AG04449 (cell line): ENCODE data around the gene NFIA.

ENCODE experiments used
- CTCF ChIA-PET: fragments of 350-600 bp; formaldehyde crosslinking; extraction: SDS; loops from one replicate; lab custom pipeline; 2021; ENCODE audit warnings: antibody characterized with exemption; lab: Yijun Ruan, JAX
- POLR2A ChIA-PET: fragments of 400-600, 350-600 bp; formaldehyde crosslinking; extraction: SDS; loops from one replicate; lab custom pipeline; 2020; ENCODE audit warnings: antibody characterized with exemption, inconsistent platforms; lab: Yijun Ruan, JAX
- DNase-seq: peaks from one replicate; pipeline ENCODE4 v3.0.0-alpha.2; 2010; ENCODE audit warnings: low read depth, low spot score
- H3K4me3 ChIP-seq: 2 replicates; pipeline ENCODE4 v1.5.1; 2011; ENCODE audit warnings: low read depth, mild to moderate bottlenecking, control low read depth, low read length
- TF ChIP-seq, protein P1 (sequence below): IDR thresholded peaks from one replicate; pipeline ENCODE4 v1.5.1; 2011; ENCODE audit warnings: mild to moderate bottlenecking, moderate library complexity, low read length, control low read depth, inconsistent platforms; ENCODE audit not compliant: insufficient read depth; ENCODE audit errors: missing control alignments

NFIA gene

DNA sequence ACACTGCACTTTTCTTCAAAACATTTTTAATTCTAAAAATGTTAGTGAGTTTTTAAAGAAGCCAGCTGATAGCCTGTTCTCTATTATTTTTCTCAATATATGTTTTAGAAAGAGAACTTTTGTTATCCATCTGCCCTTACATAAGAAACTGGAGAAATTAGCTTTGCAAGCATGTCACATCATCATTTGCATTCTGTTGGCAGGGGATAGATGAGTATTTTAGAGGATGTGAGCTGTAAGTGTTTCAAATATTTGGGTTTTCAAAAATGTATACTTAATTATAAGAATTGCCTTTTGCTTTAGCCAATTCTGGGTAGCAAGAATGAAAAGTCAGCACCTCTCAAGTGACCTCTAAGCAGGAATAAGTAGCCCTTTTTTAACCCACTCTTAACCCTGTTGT lies 7.4 kb downstream of the NFIA start:
- ChIA-PET POLR2A (no interaction called here), CTCF (interaction anchor here (1.6 kb wide), 1 partner anchor 10 kb away, joined by 7 read pairs; no protein-coding TSS in a partner anchor)
- H3K4me3 ChIP-seq = no peak overlapping the region
- DNase-seq = no peak
- TF ChIP-seq, protein P1, sequence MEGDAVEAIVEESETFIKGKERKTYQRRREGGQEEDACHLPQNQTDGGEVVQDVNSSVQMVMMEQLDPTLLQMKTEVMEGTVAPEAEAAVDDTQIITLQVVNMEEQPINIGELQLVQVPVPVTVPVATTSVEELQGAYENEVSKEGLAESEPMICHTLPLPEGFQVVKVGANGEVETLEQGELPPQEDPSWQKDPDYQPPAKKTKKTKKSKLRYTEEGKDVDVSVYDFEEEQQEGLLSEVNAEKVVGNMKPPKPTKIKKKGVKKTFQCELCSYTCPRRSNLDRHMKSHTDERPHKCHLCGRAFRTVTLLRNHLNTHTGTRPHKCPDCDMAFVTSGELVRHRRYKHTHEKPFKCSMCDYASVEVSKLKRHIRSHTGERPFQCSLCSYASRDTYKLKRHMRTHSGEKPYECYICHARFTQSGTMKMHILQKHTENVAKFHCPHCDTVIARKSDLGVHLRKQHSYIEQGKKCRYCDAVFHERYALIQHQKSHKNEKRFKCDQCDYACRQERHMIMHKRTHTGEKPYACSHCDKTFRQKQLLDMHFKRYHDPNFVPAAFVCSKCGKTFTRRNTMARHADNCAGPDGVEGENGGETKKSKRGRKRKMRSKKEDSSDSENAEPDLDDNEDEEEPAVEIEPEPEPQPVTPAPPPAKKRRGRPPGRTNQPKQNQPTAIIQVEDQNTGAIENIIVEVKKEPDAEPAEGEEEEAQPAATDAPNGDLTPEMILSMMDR = no peak

DNA sequence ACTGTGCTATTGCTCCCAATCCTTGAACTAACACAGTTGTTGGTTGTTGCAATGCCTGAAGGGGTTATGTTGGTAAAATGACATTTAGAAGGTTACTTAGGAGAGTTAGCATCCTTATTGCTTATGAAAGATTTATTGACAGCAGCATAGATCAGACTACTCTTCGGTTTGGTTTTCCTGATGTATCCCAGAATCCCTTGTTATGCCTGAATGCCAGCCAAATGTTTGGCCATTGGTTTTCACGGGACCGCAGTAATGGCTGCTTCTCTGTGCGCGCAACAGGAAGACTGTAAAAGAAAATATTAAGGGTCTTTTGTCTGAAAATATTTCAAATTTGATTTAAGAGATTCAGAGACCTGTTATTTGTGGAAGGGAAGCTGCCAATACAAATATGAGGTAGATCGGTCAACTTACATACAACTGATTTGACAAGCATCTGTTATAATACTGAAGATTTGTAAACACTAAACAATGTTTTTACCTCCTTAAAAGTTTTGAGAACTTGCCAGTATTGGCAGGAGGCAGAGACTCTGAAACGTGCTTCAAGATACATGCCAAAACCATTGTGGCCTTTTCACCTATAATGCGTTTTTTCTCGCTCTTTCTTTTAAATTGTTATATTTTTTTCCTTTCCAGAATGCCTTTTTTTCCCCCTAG lies 8.3 kb downstream of the NFIA start:
- no peak overlapping the region for H3K4me3 ChIP-seq
- TF ChIP-seq, protein P1 = no peak
- ChIA-PET CTCF (no interaction called here), POLR2A (no interaction called here)
- no peak for DNase-seq

DNA sequence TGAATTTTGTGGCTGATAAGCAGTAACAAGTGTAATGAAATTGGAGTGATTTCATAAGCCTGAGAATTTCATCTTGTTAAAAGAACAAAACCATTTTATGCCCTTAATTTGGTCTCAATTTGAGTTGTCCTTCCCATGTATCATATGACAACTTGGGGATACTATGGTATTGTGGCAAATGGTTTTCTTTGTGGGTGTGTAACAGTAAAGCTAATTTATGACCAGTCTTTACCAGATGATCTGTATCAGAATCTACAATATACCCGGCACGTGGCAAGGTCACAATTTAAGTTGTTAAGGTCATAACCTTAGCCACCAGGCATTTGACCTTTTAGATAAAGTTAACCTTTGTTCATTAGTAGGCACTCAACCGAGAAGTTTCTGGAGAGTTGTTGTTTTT lies 9.1 kb downstream of the NFIA start:
- CTCF ChIA-PET = interaction anchor here (0.6 kb wide), 1 partner anchor 242 kb away, joined by 3 read pairs; no protein-coding TSS in a partner anchor
- no peak overlapping the region for H3K4me3 ChIP-seq
- POLR2A ChIA-PET = no interaction called here
- TF ChIP-seq, protein P1 = no peak
- DNase-seq = no peak

DNA sequence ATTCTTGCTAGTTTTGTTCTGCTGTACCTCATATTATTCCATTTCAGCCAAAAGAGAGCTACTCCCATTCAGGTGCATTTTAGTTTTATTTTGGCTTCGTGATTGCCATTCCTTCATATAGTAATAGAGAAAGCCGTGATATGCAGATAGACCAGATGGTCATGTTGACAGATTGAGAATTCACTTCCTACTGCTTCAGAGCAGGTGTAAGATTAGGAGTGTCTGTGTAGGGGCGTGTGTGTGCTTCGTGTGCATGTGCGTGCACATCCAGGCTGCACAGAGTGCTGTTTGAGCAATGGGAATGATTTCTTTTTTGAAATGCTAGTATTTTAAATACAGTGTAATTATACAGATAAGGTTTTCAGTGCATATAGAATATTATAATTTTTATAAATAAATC lies 10.3 kb downstream of the NFIA start:
- POLR2A ChIA-PET = no interaction called here
- no peak overlapping the region for H3K4me3 ChIP-seq
- DNase-seq = no peak
- TF ChIP-seq, protein P1 = no peak
- CTCF ChIA-PET = interaction anchor here (1.1 kb wide), 1 partner anchor 13 kb away, joined by 3 read pairs; no protein-coding TSS in a partner anchor

DNA sequence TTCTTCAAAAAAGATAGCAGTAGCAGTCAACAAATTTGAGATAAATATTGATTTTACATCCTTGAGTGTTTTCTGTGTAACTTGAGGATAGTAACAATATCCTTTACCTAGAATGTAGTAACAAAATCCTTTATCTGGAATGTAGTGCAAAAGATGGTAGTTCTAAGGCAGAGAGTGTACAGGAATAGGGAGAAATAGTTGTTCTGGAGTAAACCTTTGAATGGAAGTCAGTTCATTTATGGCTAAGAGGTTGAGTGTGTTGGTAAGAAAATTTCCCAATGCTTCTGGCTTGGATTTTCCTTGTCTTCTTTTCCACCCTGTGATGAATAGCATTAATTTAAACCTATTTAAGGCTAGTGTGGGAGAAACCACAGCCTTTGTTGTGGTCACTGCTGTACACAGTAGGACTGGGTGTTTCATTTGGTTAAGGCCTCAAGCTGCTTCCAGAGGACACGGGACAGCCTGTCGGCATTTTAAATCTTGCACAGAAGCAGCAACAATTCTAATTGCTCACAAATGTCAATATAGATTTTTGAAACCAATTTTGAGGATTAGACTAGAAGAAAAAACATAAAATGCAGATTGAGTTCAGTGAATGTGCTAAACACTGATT lies 11.3 kb downstream of the NFIA start:
- TF ChIP-seq, protein P1 = no peak
- ChIA-PET CTCF (interaction anchor here (1.3 to 1.8 kb wide), 2 partner anchors 8 to 15 kb away, joined by 3 to 5 read pairs; no protein-coding TSS in a partner anchor), POLR2A (no interaction called here)
- DNase-seq = no peak
- no peak overlapping the region for H3K4me3 ChIP-seq

DNA sequence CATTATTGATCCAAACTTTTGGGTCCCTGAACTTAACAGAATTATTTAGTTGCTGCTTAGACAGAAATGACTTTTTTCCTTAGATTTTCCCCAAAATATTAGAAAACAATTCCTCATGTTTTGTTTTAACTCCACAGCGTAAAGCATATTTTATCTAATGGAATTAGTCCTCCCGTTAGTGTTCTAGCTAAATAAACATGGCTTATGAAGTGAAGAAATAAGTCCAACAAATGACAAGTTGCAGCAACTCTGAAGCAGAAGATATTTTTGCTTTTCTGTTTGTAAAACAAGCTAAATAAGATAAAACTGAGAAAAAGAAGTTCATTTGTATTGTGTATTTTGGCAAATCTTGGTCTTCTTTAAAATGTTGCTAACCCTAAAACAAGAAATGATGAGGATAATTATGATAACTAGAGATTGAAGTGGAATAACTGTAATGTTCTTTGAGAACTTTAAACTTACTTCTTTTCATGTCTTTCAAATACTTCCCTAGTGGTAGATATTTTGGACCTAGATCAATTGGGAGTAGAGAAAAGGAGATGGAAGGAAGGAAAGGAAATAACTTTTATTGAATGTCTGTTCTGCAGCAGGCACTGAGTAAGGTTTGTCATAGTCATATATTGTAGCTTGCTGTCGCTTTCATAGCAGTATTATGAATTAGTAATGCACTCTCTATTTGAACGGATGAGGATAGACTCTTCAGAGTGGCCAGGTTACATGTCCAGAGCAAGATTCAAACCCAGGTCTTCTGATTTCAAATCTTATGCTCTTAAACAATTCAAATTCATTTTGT lies 12.5 kb downstream of the NFIA start:
- DNase-seq = no peak
- ChIA-PET CTCF (interaction anchor here (1.3 to 1.8 kb wide), 2 partner anchors 9 to 17 kb away, joined by 3 to 5 read pairs; no protein-coding TSS in a partner anchor), POLR2A (no interaction called here)
- TF ChIP-seq, protein P1 = no peak
- no peak overlapping the region for H3K4me3 ChIP-seq
